Esophagus muscularis mucosa (tissue), 4 donors: ENCODE data around the gene CTIF. TPM values are rescaled to one million over a fixed set of nuclear protein-coding genes. Genes with fewer than 3 reads are reported as not detected.

Experiments
- DNase-seq: peaks from one replicate; pipeline ENCODE4 v3.0.0-alpha.2; 2017; ENCODE audit errors: extremely low spot score
- H3K27ac ChIP-seq, 4 donors: fragments of 200-600 bp; sonication (generic); replicated peaks in 1 of 4; 1 replicate in 3 of 4; 2 replicates in 1 of 4; pipeline ENCODE4 v1.5.1; 2016 to 2019; ENCODE audit warnings: mild to moderate bottlenecking in 1 of 4
- H3K27me3 ChIP-seq, 4 donors: fragments of 200-600 bp; sonication (generic); one replicate each; pipeline versions ENCODE4 v1.5.1 to v1.6.0; 2016 to 2019
- H3K36me3 ChIP-seq, 4 donors: fragments of 200-600 bp; sonication (generic); one replicate each; pipeline ENCODE4 v1.5.1; 2016 to 2019
- H3K4me1 ChIP-seq, 4 donors: fragments of 200-600 bp; sonication (generic); one replicate each; pipeline ENCODE4 v1.5.1; 2016 to 2019
- H3K4me3 ChIP-seq, 4 donors: fragments of 200-600 bp; sonication (generic); 1 replicate in 2 of 4; 2 replicates in 2 of 4; pipeline ENCODE4 v1.5.1; 2016 to 2019; ENCODE audit warnings: mild to moderate bottlenecking in 4 of 4, moderate library complexity in 1 of 4
- H3K9me3 ChIP-seq, 4 donors: fragments of 200-600 bp; sonication (generic); 1 replicate in 3 of 4; 2 replicates in 1 of 4; pipeline ENCODE4 v1.5.1; 2016 to 2019
- EP300 ChIP-seq: sonication (generic); formaldehyde crosslinking; IDR thresholded peaks from one replicate; pipeline ENCODE4 v1.6.1; 2017; ENCODE audit warnings: antibody characterized with exemption
- POLR2A ChIP-seq: fragments of 450-650 bp; IDR thresholded peaks from one replicate; pipeline ENCODE4 v1.6.1; 2017; ENCODE audit warnings: antibody characterized with exemption, moderate library complexity, mild to moderate bottlenecking, low read depth
- POLR2AphosphoS5 ChIP-seq, 2 donors: sonication (generic); formaldehyde crosslinking; IDR thresholded peaks; one replicate each; pipeline ENCODE4 v1.6.1; 2017; ENCODE audit warnings: antibody characterized with exemption in 2 of 2
- WGBS: methylation state at CpG from one replicate; pipeline ENCODE4 v1.1.5; 2018; 5-methylcytosine and 5-hydroxymethylcytosine counted together
- intact Hi-C: fragments of 100-400 bp; cut with DNase I; formaldehyde crosslinking; loops from one replicate; pipeline ENCODE4 v1.15.1; 2023
- total RNA-seq, 4 donors: library from RNA; depleted of rRNA; stranded (reverse); fragments of >200 nt; gene quantifications; one replicate each; pipeline versions ENCODE4 v1.1.0 to v1.2.1, GENCODE V29; 2016
- TF ChIP-seq, protein P1 (sequence below), 3 experiments: fragments of 200-600 bp in 2 of 3; fragments of 450-650 bp in 1 of 3; sonication (generic) in 2 of 3; IDR thresholded peaks; one replicate each; pipeline ENCODE4 v1.5.1; 2017 to 2019; ENCODE audit warnings: antibody characterized with exemption in 3 of 3, mild to moderate bottlenecking in 2 of 3, moderate library complexity in 1 of 3

The CTIF gene
- total RNA-seq, 4 donors from 2014 or later: 63.1 to 137 (median 87.7) TPM

DNA sequence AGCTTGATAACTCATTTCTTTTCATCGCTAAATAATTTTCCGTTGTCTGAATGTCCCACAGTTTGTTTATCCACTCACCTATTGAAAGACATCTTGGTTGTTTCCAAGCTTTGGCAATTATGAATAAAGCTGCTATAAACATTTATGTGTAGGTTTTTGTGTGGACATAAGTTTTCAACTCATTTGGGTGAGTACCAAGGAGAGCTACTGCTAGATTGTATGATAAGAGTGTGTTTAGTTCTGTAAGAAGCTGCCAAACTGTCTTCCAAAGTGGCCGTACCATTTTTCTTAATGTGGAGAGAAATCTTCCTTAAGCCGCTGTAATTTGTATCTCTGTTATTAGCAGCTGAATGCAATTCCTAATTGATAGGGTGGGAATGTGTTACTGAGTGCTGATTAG lies 11.4 kb upstream of the CTIF start:
- Histone ChIP-seq H3K27ac (no peak overlapping the region), H3K4me1 (peaks cover 0 to 12% (median 0%) of the 10 kb centered on the region in 4 donors), H3K4me3 (no peak overlapping the region), H3K36me3 (no peaks in the 10 kb centered on the region), H3K27me3 (no peaks in the 10 kb centered on the region), H3K9me3 (no peaks in the 10 kb centered on the region)
- WGBS: 90% methylated on average over 4 of the region's 4 CpGs
- DNase-seq: no peak
- intact Hi-C loops: no loop called here
- TF ChIP-seq POLR2A: no peak
- no peak for TF ChIP-seq POLR2AphosphoS5 (IDR thresholded peaks at IDR 0.05)
- TF ChIP-seq, protein P1, sequence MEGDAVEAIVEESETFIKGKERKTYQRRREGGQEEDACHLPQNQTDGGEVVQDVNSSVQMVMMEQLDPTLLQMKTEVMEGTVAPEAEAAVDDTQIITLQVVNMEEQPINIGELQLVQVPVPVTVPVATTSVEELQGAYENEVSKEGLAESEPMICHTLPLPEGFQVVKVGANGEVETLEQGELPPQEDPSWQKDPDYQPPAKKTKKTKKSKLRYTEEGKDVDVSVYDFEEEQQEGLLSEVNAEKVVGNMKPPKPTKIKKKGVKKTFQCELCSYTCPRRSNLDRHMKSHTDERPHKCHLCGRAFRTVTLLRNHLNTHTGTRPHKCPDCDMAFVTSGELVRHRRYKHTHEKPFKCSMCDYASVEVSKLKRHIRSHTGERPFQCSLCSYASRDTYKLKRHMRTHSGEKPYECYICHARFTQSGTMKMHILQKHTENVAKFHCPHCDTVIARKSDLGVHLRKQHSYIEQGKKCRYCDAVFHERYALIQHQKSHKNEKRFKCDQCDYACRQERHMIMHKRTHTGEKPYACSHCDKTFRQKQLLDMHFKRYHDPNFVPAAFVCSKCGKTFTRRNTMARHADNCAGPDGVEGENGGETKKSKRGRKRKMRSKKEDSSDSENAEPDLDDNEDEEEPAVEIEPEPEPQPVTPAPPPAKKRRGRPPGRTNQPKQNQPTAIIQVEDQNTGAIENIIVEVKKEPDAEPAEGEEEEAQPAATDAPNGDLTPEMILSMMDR (IDR thresholded peaks at IDR 0.05): no peak

DNA sequence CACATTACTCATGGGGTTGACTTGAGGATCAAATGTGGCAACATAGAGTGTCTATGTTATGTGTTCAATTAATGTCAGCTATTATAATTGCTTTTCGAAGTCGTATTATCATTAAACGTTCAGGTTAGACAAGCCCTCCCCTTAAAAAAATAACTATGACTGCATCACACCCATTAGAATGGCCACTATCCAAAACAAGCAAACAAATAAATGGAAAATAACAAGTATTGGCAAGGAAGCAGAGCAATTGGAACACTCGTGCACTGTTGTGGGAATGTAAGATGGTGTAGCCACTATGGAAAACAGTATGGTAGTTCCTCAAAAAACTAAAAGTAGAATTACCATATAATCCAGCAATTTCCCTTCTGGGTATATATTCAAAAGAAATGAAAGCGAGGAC lies 10.0 kb upstream of the CTIF start:
- no peak overlapping the region for H3K27ac ChIP-seq
- peaks cover 0 to 12% (median 0%) of the 10 kb centered on the region in 4 donors for H3K4me1 ChIP-seq
- WGBS: 88% methylated on average over 5 of the region's 5 CpGs
- H3K27me3 ChIP-seq: no peaks in the 10 kb centered on the region
- no peak for TF ChIP-seq POLR2AphosphoS5 (IDR thresholded peaks at IDR 0.05)
- TF ChIP-seq EP300: no peak
- TF ChIP-seq, protein P1 (IDR thresholded peaks at IDR 0.05): no peak
- TF ChIP-seq POLR2A: no peak
- H3K9me3 ChIP-seq: no peaks in the 10 kb centered on the region
- no peaks in the 10 kb centered on the region for H3K36me3 ChIP-seq
- no peak overlapping the region for H3K4me3 ChIP-seq
- no peak for DNase-seq
- intact Hi-C loops: no loop called here

DNA sequence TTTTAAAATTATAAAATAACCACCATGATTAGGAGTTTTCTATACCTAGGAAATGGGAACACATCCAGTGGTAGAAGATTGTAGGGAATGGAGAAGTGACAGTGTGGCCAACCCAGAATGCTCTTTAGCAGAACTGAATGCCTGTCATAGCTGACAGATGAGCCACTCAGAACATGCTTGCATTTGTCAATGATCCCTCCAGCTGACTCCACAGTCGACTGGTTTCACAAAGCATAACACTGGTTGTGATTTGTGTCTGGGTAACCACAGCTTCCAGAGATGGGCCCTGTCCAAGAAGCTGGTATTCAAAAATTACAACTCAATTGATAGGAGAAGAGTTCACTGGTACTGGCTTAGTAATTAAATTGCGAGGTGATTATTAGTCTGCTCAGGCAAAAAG lies 9.0 kb upstream of the CTIF start:
- TF ChIP-seq POLR2AphosphoS5 (IDR thresholded peaks at IDR 0.05) (no peak), EP300 (no peak), POLR2A (no peak)
- TF ChIP-seq, protein P1 (IDR thresholded peaks at IDR 0.05): no peak
- no peak for DNase-seq
- H3K4me1 ChIP-seq: peaks cover 0 to 12% (median 0%) of the 10 kb centered on the region in 4 donors
- 75% methylated on average over 2 of the region's 2 CpGs for WGBS
- H3K27me3 ChIP-seq: no peaks in the 10 kb centered on the region
- no peaks in the 10 kb centered on the region for H3K9me3 ChIP-seq
- no peak overlapping the region for H3K27ac ChIP-seq
- no peak overlapping the region for H3K4me3 ChIP-seq
- intact Hi-C loops: loop anchor here (5.0 kb wide), 1 partner anchor 42 kb away; no protein-coding TSS in a partner anchor
- no peaks in the 10 kb centered on the region for H3K36me3 ChIP-seq

DNA sequence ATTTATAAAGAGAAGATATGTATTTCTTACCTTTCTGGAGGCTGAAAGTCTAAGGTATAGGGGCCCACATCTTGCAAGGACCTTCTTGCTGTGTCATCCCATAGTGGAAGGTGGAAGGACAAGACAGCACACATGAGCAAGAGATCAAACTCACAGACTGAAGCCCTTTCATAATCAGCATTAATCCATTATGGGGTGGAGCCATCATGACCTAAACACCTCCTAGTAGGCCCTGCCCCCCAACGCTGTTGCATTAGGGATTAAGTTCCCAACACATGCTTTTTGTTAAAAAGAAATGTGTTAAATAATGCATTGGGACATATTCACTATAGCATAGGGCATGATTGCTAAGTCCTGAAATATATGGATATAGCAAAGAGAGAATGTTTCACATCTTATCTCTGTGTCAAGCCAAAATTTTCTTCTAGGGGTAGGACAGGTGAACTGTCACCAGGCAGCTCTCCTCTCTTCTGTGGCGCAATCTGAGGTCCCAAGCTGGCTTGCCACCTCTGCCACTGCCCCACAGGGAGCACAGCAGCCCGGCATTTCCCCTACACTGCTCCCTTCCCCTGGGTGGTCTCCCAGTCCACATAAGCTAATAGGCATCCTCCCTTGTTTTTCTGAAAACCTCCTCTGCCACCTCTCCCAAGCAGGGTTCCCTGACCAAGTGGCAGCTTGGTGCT lies 8.3 kb upstream of the CTIF start:
- Histone ChIP-seq H3K4me1 (peaks cover 0 to 12% (median 0%) of the 10 kb centered on the region in 4 donors), H3K27me3 (no peaks in the 10 kb centered on the region), H3K36me3 (no peaks in the 10 kb centered on the region), H3K9me3 (no peaks in the 10 kb centered on the region), H3K27ac (no peak overlapping the region), H3K4me3 (no peak overlapping the region)
- TF ChIP-seq POLR2AphosphoS5 (IDR thresholded peaks at IDR 0.05) (no peak), POLR2A (no peak), EP300 (no peak)
- TF ChIP-seq, protein P1 (IDR thresholded peaks at IDR 0.05): no peak
- WGBS: 81% methylated on average over 3 of the region's 3 CpGs
- intact Hi-C loops: loop anchor here (5.0 kb wide), 1 partner anchor 43 kb away; no protein-coding TSS in a partner anchor
- DNase-seq: no peak

DNA sequence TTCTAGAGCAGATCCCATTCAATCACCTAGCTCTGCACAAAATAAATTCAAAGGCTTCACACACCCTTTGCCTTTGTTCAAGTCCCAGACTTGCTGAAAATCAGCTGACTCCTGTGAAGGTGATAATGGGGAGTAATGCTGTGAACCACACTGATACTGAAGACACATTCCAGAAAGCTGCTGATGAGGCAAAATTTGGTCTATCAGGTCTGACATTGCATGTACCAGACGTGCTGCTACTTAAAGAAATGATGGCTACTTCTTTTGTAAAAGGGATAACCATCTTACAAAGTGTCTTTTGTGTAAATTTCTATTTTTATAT lies 7.8 kb upstream of the CTIF start:
- Histone ChIP-seq H3K9me3 (no peaks in the 10 kb centered on the region), H3K4me1 (peaks cover 0 to 12% (median 0%) of the 10 kb centered on the region in 4 donors), H3K36me3 (no peaks in the 10 kb centered on the region), H3K27me3 (no peaks in the 10 kb centered on the region), H3K27ac (no peak overlapping the region), H3K4me3 (no peak overlapping the region)
- WGBS: 73% methylated on average over 1 of the region's 1 CpG
- no peak for DNase-seq
- no peak for TF ChIP-seq POLR2A
- no peak for TF ChIP-seq POLR2AphosphoS5 (IDR thresholded peaks at IDR 0.05)
- TF ChIP-seq, protein P1 (IDR thresholded peaks at IDR 0.05): no peak
- no peak for TF ChIP-seq EP300
- intact Hi-C loops: loop anchor here (5.0 kb wide), 1 partner anchor 44 kb away; no protein-coding TSS in a partner anchor
